Glomerular visceral epithelial cell (primary cell): ENCODE results near the gene ACP6.

Experiments used
- DNase-seq: peaks from one replicate; pipeline ENCODE4 v3.0.0-alpha.2; 2016; ENCODE audit errors: extremely low spot score

Gene ACP6

DNA sequence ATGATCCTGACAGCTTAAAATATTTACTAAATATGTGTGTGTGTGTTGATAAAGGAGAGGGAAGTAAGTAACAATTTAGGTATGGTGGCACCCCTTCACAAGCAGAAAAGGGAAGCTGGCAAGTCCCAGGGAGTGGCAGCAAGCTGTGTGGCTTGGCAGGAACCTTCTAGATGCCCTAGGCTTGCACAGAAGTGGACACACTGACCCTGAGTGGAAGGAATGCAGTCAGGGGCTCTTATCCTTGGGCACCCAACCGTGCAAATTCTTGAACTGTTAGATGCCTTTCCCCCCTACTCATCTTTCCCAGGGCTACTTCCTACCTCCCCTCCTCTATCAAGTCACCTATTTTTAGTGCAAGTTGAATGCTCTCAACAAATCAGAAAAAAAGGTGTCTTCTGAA, 18.9 kb downstream of the ACP6 start:
- peak; percentile 63 for DNase-seq

DNA sequence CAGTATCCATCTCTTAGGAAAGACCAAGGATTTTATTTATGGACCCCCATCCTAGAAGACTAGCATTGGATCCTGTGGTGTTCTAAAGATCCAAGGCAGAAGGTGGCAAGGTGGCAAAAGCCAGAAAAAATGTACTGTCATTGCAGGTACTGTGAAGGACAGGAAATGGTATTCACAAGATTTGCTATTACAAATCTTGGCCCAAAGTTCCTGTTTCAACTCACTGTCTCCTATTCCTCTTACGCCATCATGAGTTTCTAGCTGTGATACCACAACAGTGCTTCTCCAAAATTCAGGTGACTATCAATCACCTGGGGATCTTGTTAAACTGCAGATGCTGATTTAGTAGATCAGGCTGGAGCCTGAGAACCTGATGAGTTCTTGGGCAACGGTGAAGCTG, 21.4 kb downstream of the ACP6 start:
- DNase-seq = no peak

DNA sequence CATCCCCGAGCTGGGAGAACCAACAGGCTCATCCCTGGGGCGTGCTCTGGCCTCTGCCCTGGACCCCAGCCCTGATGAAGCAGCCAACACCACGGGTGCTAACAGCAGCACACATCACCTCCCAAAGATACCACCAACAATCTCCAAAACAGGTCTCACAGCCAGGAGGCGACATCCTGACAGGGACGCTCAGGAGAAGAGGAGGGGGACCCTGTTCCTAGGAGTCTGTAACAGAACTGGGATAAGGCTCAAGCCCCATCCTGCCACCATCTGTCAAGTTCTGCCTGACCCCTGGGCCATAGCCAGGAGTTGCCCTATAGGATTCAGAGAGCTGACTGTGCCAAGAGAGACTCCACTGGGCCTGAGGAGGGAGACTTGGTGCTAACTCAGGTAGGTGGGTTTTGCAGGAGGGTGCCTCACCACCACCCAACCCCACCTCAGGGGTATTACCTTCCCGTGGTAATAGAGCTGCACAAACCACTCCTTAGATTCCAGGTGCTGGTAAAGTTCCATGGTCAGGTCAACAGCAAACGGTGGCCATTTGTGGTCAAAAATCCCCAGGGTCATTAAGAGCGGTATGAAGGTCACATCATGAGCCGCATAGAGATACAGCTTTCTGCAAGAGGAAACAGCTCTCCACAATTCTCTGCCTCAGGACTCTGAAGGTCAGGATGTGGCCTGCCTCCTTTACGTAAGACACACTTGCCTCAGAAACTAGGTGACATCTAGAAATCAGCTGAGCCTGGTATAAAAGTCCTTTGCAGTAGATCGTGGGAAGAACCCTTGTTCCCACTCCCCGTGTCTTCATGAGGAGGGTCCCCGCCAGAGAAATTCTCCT, 22.3 kb downstream of the ACP6 start:
- no peak for DNase-seq

DNA sequence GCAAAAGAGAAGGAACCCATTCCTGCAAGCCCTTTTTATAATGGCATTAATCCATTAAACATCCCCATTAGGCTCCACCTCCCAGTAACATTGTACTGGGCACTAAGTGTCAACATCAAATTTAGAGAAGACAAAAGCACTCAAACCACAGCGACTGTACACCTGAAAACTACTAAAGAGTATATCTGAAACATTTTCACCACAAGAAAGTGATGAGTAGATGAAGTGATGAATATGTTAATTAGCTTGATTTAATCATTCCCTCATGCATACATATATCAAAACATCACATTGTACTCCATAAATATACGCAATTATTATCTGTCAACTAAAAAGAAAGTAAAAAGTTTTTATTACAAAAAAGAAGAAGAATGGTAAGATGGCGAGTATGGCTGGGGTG, 26.4 kb downstream of the ACP6 start:
- DNase-seq = no peak

DNA sequence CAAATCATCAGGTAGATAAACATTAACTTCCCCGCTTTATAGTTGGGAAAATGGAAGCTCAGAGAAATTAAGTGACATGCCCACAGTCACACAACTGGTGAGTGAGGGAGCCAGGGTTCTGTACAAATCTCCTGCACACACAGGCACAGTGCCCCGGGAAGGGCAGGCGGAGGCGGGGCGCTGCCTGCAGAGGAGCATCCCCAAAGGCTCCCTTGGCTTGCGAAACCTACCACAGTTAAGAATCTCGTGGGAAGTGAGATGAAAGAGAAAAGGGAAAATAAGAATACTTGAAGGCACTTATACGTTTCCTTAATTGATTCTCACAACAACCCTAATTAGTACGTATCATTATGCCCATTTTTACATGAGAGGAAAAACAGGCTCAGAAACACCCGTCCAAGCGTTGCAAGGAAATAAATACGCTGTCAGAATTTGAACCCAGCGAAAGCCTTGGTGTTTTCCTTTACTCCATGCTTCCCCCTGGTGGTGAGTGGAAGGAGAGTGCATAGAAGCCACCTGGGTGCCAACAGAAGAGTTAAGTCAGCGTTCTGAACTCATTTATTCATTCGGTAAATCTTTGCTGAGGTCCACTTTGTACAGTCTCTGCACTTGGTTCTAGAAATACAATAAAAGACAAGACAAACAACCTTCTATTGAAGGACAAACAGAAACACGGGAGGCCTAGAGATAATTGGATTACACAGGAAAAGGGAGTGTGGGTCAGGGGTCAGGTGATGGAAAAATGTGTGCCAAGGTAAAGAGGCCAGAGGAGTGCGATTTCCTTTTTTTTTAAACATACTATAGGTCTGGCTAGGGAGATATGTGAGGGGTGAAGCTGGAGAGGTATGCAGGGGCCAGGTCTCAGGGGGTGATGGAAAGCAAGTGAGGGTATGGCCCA, 28.4 kb downstream of the ACP6 start:
- DNase-seq = peak; percentile 35

DNA sequence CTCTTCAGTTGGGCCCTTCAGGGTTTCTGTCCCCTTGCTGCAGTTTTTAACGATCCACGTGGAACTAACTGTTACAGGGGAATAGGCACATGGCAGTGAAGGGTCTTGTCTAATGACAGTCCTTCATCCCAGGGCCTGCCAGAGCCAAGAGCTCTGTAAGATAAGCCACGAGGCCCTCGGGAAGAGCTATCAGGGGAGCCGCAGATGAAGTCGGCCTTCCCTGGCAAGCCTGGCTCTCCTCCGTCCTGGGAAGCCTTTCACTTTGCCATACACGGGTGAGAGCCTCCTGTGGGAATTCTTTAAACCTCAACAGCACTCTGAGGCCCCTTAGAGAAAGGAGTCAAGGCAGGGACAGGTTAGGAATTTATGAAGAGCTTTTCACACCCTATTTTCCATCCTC, 29.0 kb downstream of the ACP6 start:
- DNase-seq = no peak

DNA sequence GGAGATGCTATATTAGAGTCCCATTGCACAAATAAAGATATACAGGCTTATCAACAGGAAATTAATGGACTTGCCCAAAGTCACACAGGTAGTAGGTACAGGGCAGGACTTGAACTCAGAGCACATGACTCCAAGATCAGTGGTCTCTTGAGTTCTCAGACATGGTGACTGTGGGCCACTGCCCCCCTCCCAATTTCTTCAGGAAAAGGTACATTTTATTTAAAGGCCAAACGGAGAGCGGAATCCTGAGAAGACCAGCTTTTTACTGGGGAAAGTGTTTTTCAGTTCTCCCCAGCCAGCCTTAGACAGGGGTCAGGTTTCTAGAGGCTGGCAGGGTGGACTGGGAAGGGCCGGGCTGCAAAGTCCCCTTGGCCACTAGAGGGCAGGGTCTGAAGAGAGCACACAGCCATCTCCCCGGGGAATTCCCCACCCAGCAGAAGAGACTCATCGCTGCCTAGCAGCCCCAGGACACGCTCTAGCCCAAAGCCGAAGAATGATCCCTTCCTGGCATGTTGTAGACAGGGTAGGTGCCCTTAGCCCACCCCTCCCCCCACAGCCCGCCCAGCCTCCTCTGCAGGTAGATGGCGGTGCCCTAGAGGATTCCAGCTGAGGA, 29.7 kb downstream of the ACP6 start:
- DNase-seq = peak; percentile 85

DNA sequence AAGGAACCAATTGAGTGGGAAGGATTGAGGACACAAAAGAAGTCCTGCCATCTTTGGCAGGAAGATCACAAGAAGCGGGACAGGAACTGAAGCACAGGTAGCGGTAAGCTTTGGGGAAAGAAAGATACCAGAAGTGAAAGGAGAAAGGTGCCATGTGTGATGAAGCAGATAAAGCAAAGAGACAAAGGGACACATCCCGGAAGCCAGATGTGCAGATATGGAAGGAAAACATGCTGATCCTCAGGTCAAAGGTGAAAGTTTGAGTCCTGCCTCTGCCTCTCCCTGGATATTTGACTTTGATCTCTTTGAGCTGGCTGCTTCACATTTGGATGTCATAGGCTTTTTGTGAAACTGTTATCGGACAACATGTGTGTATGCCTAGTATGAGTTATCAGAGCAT, 34.0 kb downstream of the ACP6 start:
- no peak for DNase-seq

DNA sequence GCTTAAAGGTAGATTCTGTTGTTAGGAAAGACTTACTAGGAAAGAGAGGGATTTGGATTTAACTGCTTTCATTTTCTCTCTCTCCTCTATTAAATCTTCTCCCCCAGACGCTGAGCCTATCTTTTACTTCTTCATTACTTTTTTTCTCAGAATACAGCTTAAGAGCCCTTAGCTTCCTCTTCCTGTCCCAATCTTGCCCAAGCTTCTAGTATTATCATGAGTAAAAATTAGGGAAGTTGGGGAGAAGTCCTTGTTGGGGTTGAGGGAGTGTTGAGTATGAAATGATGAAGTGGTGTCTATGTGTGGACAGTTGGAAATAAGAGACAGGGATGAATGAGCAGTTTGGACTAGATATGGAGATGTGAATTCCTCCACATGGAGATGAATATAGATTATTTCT, 35.0 kb downstream of the ACP6 start:
- no peak for DNase-seq

DNA sequence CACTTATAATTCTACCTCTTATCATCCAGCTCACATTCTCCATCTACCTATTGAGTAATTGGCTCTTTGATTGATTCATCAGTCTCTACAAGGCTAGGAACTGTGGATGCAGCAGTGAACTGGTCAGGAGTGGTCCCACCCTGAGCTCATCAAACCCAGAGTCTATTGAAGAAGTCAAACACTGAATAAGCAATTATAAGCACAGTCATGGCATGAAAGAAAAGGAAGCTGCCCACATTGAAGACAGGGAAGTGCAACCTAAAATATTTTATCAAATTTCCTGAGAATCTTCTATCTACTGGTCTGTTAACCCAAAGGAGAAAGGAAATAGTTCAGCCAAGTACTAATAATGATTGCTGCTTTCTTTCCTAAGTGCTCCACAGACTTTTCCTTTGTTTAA, 35.7 kb downstream of the ACP6 start:
- no peak for DNase-seq

DNA sequence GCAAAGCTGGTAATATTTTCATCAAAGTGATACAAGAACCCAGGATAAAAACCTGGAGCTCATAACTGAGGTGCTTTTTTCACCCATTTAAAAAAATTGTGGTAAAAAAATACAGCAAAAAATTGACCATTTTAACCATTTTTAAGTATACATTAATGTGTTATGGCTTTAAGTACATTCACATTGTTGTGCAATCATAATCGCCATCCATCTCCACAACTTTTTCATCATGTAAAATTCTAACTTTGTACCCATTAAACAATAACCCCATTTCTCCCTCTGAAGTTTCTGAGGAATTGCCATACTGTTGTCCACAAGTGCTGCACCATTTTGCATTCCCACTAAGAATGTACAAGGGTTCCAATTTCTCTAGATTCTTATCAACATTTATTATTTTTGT, 36.6 kb downstream of the ACP6 start:
- no peak for DNase-seq

DNA sequence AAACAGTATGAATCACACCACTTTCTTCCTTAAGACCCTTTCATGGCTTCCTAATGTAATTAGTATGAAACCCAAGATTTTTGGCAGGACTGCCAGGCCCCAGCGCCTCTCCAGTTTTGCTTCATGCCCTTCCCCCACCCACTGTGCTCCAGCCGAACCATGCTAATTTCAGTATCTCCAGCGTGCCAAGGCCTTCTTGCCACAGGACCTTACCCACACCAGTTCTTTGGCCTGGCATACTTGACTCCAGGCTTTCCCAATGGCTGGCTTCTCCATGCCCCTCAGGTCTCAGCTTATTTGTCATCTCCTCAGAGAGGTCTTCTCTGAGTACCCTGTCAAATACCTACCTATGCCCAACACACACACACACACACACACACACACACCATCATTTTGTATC, 38.5 kb downstream of the ACP6 start:
- no peak for DNase-seq

DNA sequence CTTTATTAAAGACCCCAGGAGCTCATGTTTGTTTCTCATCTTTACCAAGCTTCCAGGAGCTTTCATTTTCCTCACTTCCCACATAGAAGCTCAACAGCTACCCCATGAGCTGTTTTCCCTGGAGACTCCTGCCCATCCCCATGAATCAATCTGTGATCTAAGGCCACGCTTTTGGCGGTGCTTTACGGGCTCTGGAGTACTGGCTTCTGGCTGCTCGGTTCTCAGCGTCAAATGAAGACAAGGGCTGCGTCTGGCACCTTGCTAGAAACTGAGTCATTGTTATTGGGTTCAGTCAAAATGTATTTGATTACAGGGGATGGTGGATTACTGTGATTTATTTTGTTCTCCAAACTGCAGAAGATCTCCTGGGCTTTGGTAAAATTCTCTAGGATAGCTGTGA, 39.9 kb downstream of the ACP6 start:
- no peak for DNase-seq

DNA sequence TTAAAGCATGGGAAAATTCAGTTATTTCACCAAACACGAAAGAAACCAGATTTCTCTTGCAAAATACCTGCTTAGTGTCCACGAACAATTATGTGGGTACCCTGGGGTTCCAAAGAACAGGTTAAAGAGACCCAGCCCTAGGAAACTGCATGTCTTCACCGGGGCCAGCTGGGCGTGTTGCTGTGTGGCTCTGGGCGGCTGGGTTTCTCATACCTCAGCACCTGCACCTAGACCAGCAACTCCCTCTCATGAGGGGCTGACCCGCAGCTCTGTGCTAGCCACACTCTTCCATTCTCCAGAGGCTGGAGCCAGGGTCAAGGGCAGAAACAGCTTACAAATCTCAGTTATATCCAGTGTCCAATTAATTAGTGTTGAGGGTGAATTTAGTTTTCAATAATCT, 40.3 kb downstream of the ACP6 start:
- no peak for DNase-seq

DNA sequence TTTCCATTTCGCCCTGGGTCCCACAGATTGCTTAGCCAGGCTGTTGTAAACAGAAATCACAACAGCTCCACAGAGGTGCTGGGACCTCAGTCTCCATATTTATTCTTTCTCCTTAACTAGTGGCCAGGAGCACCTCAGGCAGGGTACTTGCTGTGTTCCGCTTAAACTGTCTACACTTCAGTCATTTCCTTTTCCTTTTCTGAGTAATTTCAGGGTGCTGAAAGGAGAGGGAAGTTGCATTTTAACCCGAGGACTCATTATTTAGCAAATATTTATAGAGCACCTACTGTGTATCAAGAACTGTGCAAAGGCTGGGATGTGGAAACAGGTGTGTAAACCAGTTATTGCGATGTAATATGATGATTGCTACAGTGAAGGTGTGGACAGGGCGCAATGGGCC, 41.9 kb downstream of the ACP6 start:
- DNase-seq = no peak

DNA sequence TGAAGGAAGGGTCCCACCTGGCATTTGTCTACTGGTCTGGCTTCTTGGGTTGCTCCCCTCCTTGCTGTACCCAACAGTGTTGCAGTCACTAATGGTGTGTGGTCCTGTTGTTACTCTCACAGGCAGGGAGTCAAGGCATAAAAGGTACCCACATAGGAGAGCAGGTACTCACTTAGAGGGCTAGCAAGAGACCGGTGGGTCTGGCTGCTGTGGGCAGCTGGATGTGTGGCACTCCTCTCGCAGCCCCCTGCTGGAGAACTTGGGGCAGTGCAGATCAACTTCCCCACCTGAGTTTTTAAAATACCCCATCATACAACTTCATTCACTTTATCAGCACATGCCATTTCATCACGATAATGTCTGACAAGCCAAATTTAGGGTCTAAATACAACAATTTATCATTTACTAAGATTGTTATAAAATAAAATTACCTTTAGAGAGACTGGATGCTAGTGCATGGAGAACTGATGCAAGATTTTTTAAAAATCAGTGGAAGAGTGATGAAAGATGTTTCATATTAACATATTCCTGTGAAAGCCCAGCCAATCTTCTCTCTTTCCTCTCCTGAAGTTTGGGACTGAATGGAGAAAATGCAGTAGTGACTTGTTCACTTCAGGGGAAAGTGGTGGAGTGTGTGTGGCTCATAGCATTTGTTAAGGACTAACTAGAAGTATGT, 42.8 kb downstream of the ACP6 start:
- peak; percentile 57 for DNase-seq

DNA sequence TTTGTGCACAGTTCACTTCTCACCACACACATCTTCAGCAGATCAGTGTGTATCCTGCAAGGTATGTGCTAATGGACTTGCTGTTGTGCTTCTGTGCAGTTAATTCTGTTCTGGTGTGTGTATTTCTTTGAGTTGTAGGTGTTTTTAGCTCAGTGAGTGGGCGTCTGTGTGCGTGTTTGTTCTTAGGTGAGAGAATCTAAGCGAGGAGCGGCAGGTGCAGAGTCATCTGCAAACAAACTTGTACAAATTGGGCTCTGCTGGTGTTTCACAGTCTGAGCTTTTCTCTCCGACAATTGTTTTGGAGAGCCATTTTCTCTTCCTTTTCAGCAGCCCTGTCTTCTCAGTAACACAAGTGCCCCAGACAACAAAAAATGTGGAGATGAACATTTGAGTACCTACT, 43.6 kb downstream of the ACP6 start:
- no peak for DNase-seq

DNA sequence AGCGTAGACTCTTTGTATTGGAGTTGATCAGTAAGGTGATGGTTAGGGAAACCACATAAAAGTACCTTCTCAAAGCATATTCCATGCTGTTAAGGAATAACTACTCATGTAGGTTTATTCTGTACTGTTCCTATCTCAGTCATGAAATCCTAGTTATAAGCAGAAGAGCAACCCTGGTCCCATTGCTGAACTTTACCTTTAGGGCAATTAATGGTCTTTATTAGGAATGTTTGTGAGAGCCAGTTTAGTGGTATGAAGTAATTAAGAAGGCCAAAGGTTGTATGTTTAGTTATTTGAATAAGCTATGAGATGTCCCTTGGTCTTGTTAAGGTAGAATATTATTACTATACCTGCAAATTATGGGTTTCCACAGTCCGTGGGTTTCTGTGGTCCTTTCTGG, 44.0 kb downstream of the ACP6 start:
- no peak for DNase-seq

DNA sequence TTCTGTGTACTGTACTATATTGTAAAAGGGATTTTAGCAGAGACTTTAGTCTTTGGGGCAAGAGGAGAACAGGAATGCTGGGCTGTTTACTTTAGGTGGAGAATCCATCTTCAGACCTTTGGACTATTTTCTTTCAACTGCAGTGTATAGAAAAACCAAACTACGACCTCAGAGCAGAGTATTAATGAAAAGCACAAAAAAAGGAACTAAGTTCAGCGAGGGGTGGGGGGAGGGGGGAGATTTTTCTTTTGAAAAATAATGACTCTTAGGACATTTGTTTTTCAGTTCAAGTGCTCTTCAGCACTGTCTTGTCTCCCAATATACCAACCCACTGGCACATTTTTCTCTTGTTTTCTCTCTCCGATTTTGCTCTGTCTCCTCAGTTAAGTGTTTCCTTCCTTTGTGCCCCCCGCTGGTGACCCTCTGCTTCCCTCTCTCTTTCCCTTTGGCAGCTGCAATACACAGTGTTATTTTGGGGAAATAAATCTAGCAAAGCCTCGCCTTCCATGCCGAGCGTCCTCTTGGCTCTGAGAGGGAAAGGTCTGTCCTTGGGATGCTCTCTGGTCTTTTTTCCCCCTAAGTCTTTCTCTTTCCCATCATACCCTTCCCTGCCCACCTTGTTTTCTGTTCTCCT, 44.8 kb downstream of the ACP6 start:
- no peak for DNase-seq

DNA sequence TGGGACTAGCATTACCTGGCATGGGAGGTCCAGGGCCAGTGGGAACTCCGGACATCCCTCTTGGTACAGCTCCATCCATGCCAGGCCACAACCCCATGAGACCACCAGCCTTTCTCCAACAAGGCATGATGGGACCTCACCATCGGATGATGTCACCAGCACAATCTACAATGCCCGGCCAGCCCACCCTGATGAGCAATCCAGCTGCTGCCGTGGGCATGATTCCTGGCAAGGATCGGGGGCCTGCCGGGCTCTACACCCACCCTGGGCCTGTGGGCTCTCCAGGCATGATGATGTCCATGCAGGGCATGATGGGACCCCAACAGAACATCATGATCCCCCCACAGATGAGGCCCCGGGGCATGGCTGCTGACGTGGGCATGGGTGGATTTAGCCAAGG, 45.8 kb downstream of the ACP6 start:
- DNase-seq = no peak

DNA sequence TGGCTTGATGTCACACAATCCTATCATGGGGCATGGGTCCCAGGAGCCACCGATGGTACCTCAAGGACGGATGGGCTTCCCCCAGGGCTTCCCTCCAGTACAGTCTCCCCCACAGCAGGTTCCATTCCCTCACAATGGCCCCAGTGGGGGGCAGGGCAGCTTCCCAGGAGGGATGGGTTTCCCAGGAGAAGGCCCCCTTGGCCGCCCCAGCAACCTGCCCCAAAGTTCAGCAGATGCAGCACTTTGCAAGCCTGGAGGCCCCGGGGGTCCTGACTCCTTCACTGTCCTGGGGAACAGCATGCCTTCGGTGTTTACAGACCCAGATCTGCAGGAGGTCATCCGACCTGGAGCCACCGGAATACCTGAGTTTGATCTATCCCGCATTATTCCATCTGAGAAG, 46.3 kb downstream of the ACP6 start:
- DNase-seq = no peak

DNA sequence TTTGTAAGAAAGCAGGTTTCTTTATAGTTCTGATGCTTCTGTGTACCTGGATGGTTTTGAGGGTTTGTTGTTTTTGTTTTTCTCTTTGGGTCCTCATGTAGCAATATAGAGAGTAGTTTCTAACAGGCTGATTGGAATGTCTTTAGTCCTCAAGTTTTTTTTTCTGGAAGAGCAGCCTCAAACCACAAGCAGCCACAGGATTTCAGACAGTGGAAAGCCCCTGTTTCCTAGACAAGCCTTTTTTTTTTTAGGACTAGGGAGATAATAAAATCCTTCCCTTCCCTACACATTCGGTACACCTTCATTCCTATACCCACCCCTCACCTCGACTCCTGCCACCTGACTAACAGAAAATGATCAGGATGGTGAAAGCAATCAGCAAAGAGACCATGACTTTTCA, 47.6 kb downstream of the ACP6 start:
- DNase-seq = peak; percentile 51
